Measurements from ENCODE around the gene NLN.

- TF ChIP-seq CTCF (optimal IDR thresholded peaks at IDR 0.05 in 1 of 3, IDR thresholded peaks at IDR 0.05 in 1 of 3, conservative IDR thresholded peaks at IDR 0.05 in 1 of 3; ENCODE audit: extremely low read depth in 1 of 3, insufficient read depth in 2 of 3, low read length in 3 of 3): no peak
- no peak for TF ChIP-seq EZH2 (IDR thresholded peaks at IDR 0.05; ENCODE audit: low read length)
Observed at GRCh38 chr5:65758546-65759144, 36.6 kb downstream of the NLN start.
